ENCODE data around the gene RCAN1. TPM values are rescaled to one million over a fixed set of nuclear protein-coding genes. Genes with fewer than 3 reads are reported as not detected.

RCAN1 gene
- total RNA-seq, 1 donor from 2014 or later, result 22.9 TPM

GRCh38 chr21:34554227-34554626, 60.7 kb downstream of the RCAN1 start:
- H3K4me1 ChIP-seq, result no peaks in the 10 kb centered on the region
- H3K9me3 ChIP-seq, result no peaks in the 10 kb centered on the region
- no peak for ATAC-seq
- no peaks in the 10 kb centered on the region for H3K27me3 ChIP-seq (ENCODE audit: low read depth)
- H3K27ac ChIP-seq, result no peak overlapping the region
- DNase-seq, result no peak
- H3K4me3 ChIP-seq, result no peak overlapping the region
- TF ChIP-seq CTCF (IDR thresholded peaks at IDR 0.05), result no peak
- no peaks in the 10 kb centered on the region for H3K36me3 ChIP-seq
- intact Hi-C loops (cut with DNase I), result no loop called here

GRCh38 chr21:34553151-34553952, 61.6 kb downstream of the RCAN1 start:
- no peak for DNase-seq
- intact Hi-C loops (cut with DNase I), result no loop called here
- Histone ChIP-seq H3K9me3 (no peaks in the 10 kb centered on the region), H3K4me1 (no peaks in the 10 kb centered on the region), H3K36me3 (no peaks in the 10 kb centered on the region), H3K27me3 (ENCODE audit: low read depth) (no peaks in the 10 kb centered on the region), H3K27ac (no peak overlapping the region), H3K4me3 (no peak overlapping the region)
- ATAC-seq, result no peak
- TF ChIP-seq CTCF (IDR thresholded peaks at IDR 0.05), result no peak

GRCh38 chr21:34552360-34553098, 62.4 kb downstream of the RCAN1 start:
- Histone ChIP-seq H3K27ac (no peak overlapping the region), H3K9me3 (no peaks in the 10 kb centered on the region), H3K4me3 (no peak overlapping the region), H3K36me3 (no peaks in the 10 kb centered on the region), H3K27me3 (ENCODE audit: low read depth) (no peaks in the 10 kb centered on the region), H3K4me1 (no peaks in the 10 kb centered on the region)
- DNase-seq, result no peak
- intact Hi-C loops (cut with DNase I), result no loop called here
- no peak for ATAC-seq
- no peak for TF ChIP-seq CTCF (IDR thresholded peaks at IDR 0.05)

GRCh38 chr21:34550182-34550799, 64.6 kb downstream of the RCAN1 start:
- Histone ChIP-seq H3K4me1 (peaks cover 17% of the 10 kb centered on the region), H3K27ac (no peak overlapping the region), H3K9me3 (no peaks in the 10 kb centered on the region), H3K4me3 (no peak overlapping the region), H3K27me3 (ENCODE audit: low read depth) (no peaks in the 10 kb centered on the region), H3K36me3 (no peaks in the 10 kb centered on the region)
- no peak for TF ChIP-seq CTCF (IDR thresholded peaks at IDR 0.05)
- intact Hi-C loops (cut with DNase I), result no loop called here
- ATAC-seq (no peak), DNase-seq (no peak)

- DNase-seq, result no peak
- no peak for ATAC-seq
- TF ChIP-seq CTCF (IDR thresholded peaks at IDR 0.05), result no peak
- no peak overlapping the region for H3K4me3 ChIP-seq
- H3K4me1 ChIP-seq, result peaks cover 31% of the 10 kb centered on the region
- no peak overlapping the region for H3K27ac ChIP-seq
- H3K27me3 ChIP-seq (ENCODE audit: low read depth), result no peaks in the 10 kb centered on the region
- H3K9me3 ChIP-seq, result no peaks in the 10 kb centered on the region
- H3K36me3 ChIP-seq, result no peaks in the 10 kb centered on the region
- intact Hi-C loops (cut with DNase I), result no loop called here
Measured at GRCh38 chr21:34548781-34549376, 66.0 kb downstream of the RCAN1 start.
